HepG2 (cell line): ENCODE data around the gene NME9.

ENCODE experiments used
- BHLHE40 ChIP-seq: IDR thresholded peaks from 2 replicates; pipeline ENCODE4 v1.6.1; 2011; ENCODE audit warnings: low read length, improper control_type of control experiment
- ETV5 ChIP-seq: IDR thresholded peaks from 2 replicates; pipeline ENCODE4 v1.6.1; 2018; ENCODE audit warnings: missing biosample characterization, missing genetic modification reagents, inconsistent platforms, borderline replicate concordance
- MTA3 ChIP-seq: sonication (generic); formaldehyde crosslinking; IDR thresholded peaks from 2 replicates; pipeline ENCODE4 v1.4.0; 2020; ENCODE audit warnings: missing genetic modification reagents
- POLR2A ChIP-seq, 2 experiments: IDR thresholded peaks; 2 replicates each; pipeline ENCODE4 v1.6.1; 2011; ENCODE audit warnings: low read depth in 2 of 2, low read length in 2 of 2, mild to moderate bottlenecking in 1 of 2, moderate library complexity in 1 of 2; ENCODE audit not compliant: insufficient read depth in 1 of 2
- SUZ12 ChIP-seq: fragments of 150-350 bp; IDR thresholded peaks from 2 replicates; pipeline ENCODE4 v1.6.1; 2014; ENCODE audit warnings: low read depth, low read length
- TP53 ChIP-seq: sonication (generic); formaldehyde crosslinking; conservative IDR thresholded peaks from 2 replicates; pipeline ENCODE4 v1.4.0; 2020; ENCODE audit warnings: missing genetic modification reagents
- ZNF615 ChIP-seq: sonication (generic); formaldehyde crosslinking; IDR thresholded peaks from 2 replicates; pipeline ENCODE4 v1.5.0; 2020; ENCODE audit warnings: mild to moderate bottlenecking, missing genetic modification reagents, borderline replicate concordance
- TF ChIP-seq, protein P1 (sequence below): sonication (generic); formaldehyde crosslinking; IDR thresholded peaks from 2 replicates; pipeline ENCODE4 v1.5.0; 2020; ENCODE audit warnings: mild to moderate bottlenecking, missing genetic modification reagents, moderate library complexity
- TF ChIP-seq, protein P2 (sequence below): sonication (generic); formaldehyde crosslinking; IDR thresholded peaks from 2 replicates; pipeline ENCODE4 v1.9.0; 2022; ENCODE audit warnings: missing genetic modification reagents, mild to moderate bottlenecking, borderline replicate concordance

DNA sequence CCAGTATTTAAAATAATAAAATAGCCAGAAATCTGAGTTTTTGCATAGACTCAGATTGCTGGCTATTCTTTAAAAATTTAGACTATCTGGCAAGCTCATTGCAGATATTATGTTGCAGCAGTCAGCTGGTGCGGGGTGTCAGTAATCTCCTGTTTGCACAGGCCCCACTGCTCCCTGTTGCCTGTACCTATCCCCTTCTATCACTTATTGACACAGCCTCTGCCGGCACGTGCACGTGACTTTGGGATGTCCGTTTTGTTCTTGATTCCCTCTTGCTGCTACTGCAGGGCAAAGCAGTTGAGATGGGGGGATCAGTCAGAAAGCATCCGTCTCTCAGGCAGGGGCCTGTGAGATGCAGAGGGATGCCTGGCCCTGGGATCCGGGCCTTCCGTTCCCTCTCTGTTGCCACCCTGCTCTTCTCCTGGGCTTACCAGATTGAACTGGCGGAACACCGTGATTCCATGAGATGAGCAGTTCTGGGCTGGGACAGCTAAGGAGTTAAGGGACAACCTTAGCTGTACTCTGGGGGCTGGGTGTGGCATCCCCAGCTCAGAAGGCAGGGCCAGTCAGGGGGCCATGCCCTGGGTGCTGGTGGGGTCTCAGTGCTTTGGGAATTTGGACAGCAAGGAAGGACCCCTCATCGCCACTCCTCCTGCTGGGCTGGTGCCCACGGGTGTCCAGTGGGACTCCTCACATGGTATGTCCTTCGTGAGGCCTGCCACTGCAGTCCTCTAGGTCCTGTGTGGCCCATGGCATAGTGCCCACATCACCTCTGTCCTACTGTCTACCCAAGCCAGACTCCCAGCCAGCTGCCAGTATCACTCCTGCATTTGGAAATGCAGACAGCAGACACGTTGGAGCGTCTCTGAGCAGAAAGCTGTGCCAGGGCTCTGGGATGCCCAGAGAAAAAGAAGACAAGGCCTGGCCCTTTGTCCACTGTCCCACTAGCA lies 30.5 kb upstream of the NME9 start:
- TF ChIP-seq SUZ12 = no peak
- TF ChIP-seq, protein P1, sequence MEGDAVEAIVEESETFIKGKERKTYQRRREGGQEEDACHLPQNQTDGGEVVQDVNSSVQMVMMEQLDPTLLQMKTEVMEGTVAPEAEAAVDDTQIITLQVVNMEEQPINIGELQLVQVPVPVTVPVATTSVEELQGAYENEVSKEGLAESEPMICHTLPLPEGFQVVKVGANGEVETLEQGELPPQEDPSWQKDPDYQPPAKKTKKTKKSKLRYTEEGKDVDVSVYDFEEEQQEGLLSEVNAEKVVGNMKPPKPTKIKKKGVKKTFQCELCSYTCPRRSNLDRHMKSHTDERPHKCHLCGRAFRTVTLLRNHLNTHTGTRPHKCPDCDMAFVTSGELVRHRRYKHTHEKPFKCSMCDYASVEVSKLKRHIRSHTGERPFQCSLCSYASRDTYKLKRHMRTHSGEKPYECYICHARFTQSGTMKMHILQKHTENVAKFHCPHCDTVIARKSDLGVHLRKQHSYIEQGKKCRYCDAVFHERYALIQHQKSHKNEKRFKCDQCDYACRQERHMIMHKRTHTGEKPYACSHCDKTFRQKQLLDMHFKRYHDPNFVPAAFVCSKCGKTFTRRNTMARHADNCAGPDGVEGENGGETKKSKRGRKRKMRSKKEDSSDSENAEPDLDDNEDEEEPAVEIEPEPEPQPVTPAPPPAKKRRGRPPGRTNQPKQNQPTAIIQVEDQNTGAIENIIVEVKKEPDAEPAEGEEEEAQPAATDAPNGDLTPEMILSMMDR = no peak
- TF ChIP-seq MTA3 (CRISPR knock-in tag) = no peak
- TF ChIP-seq BHLHE40 = peak; percentile 93
- no peak for TF ChIP-seq ETV5 (CRISPR knock-in tag)
- no peak for TF ChIP-seq POLR2A (IDR thresholded peaks at IDR 0.05; ENCODE audit: insufficient read depth in 1 of 2, low read depth in 2 of 2, low read length in 2 of 2)
- TF ChIP-seq TP53 (CRISPR knock-in tag) = no peak
- TF ChIP-seq ZNF615 (CRISPR knock-in tag) = no peak
- TF ChIP-seq, protein P2, sequence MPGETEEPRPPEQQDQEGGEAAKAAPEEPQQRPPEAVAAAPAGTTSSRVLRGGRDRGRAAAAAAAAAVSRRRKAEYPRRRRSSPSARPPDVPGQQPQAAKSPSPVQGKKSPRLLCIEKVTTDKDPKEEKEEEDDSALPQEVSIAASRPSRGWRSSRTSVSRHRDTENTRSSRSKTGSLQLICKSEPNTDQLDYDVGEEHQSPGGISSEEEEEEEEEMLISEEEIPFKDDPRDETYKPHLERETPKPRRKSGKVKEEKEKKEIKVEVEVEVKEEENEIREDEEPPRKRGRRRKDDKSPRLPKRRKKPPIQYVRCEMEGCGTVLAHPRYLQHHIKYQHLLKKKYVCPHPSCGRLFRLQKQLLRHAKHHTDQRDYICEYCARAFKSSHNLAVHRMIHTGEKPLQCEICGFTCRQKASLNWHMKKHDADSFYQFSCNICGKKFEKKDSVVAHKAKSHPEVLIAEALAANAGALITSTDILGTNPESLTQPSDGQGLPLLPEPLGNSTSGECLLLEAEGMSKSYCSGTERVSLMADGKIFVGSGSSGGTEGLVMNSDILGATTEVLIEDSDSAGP (CRISPR knock-in tag) = no peak
